ENCODE results near the gene SLC35C1.
A peak's percentile ranks its signal among the peaks of the same experiment; 100 is the strongest.

The SLC35C1 gene

GRCh38 chr11:45778341-45778740, 26.6 kb upstream of the SLC35C1 start:
- intact Hi-C loops (cut with DNase I), result loop anchor here (10.0 kb wide), 1 partner anchor 674 kb away; no protein-coding TSS in a partner anchor
- DNase-seq, result no peak

- DNase-seq, result no peak
- intact Hi-C loops (cut with DNase I), result loop anchor here (10.0 kb wide), 1 partner anchor 675 kb away; no protein-coding TSS in a partner anchor
These were observed 25.3 kb upstream of the SLC35C1 start for GRCh38 chr11:45779602-45780001.

GRCh38 chr11:45786272-45786671, 18.7 kb upstream of the SLC35C1 start:
- intact Hi-C loops (cut with DNase I), result no loop called here
- DNase-seq, result no peak

- intact Hi-C loops (cut with DNase I), result no loop called here
- no peak for DNase-seq
These were observed 16.1 kb upstream of the SLC35C1 start for GRCh38 chr11:45788887-45789286.

- intact Hi-C loops (cut with DNase I), result no loop called here
- DNase-seq, result no peak
These were observed 13.4 kb upstream of the SLC35C1 start for GRCh38 chr11:45791524-45791923.

- no peak for DNase-seq
- intact Hi-C loops (cut with DNase I), result no loop called here
These were observed 10.8 kb upstream of the SLC35C1 start for GRCh38 chr11:45794169-45794568.

GRCh38 chr11:45795379-45795778, 9.6 kb upstream of the SLC35C1 start:
- peak in 1 of 10 donors; percentile 26 for DNase-seq
- intact Hi-C loops (cut with DNase I), result no loop called here

GRCh38 chr11:45796461-45796861, 8.5 kb upstream of the SLC35C1 start:
- intact Hi-C loops (cut with DNase I), result no loop called here
- DNase-seq, result peak in 1 of 10 donors; percentile 29

GRCh38 chr11:45798793-45799441, 6.0 kb upstream of the SLC35C1 start:
- peak in 1 of 10 donors; percentile 40 for DNase-seq
- intact Hi-C loops (cut with DNase I), result no loop called here

GRCh38 chr11:45799562-45799961, 5.4 kb upstream of the SLC35C1 start:
- DNase-seq, result no peak
- intact Hi-C loops (cut with DNase I), result no loop called here

GRCh38 chr11:45800261-45800660, 4.7 kb upstream of the SLC35C1 start:
- DNase-seq, result no peak
- intact Hi-C loops (cut with DNase I), result no loop called here

GRCh38 chr11:45801723-45802315, 3.1 kb upstream of the SLC35C1 start:
- DNase-seq, result no peak
- intact Hi-C loops (cut with DNase I), result no loop called here

- intact Hi-C loops (cut with DNase I), result no loop called here
- DNase-seq, result peak in 1 of 10 donors; percentile 53
These were observed 2.2 kb upstream of the SLC35C1 start for GRCh38 chr11:45802531-45803317.

GRCh38 chr11:45803971-45804760, 783 bp upstream of the SLC35C1 start:
- peak; percentile 34 to 92 (median 58) for DNase-seq
- intact Hi-C loops (cut with DNase I), result no loop called here

- peak in 4 of 10 donors; percentile 16 to 89 (median 52) for DNase-seq
- intact Hi-C loops (cut with DNase I), result loop anchor here (5.0 kb wide), 1 partner anchor 42 kb away; the partner anchor contains the start of gene CRY2
These were observed 539 bp downstream of the SLC35C1 start for GRCh38 chr11:45805305-45806071.

GRCh38 chr11:45806072-45806933, 1.4 kb downstream of the SLC35C1 start:
- intact Hi-C loops (cut with DNase I), result loop anchor here (5.0 kb wide), 1 partner anchor 41 kb away; the partner anchor contains the start of gene CRY2
- DNase-seq, result no peak

GRCh38 chr11:45806937-45807791, 2.2 kb downstream of the SLC35C1 start:
- intact Hi-C loops (cut with DNase I), result loop anchor here (5.0 kb wide), 1 partner anchor 40 kb away; the partner anchor contains the start of gene CRY2
- DNase-seq, result peak in 1 of 10 donors; percentile 34

- no peak for DNase-seq
- intact Hi-C loops (cut with DNase I), result loop anchor here (5.0 kb wide), 1 partner anchor 39 kb away; the partner anchor contains the start of gene CRY2
These were observed 2.9 kb downstream of the SLC35C1 start for GRCh38 chr11:45807792-45808238.

All from posterior cingulate gyrus (tissue), 11 donors.